Panc1 (cell line): ENCODE measurements around the gene WASF3. TPM values are rescaled to one million over a fixed set of nuclear protein-coding genes. Genes with fewer than 3 reads are reported as not detected.

Source experiments
- ATAC-seq: fragments of 200-7000 bp; cut with Tn5 transposase; 2 replicates; pipeline ENCODE4 v1.9.1; 2020; ENCODE audit warnings: mild to moderate bottlenecking, moderate library complexity
- BruUV-seq: library from RNA; stranded (reverse); fragments of 400-500 nt; replicated peaks from 2 replicates; lab custom pipeline; 2021; lab: Mats Ljungman, UMichigan
- CTCF ChIA-PET: fragments of 300-600 bp; sonication (Branson Sonifier 250); formaldehyde crosslinking; loops from one replicate; lab custom pipeline; 2022; ENCODE audit warnings: antibody characterized with exemption; lab: Charles Lee
- POLR2A ChIA-PET: fragments of 300-600 bp; sonication (Branson Sonifier 250); formaldehyde crosslinking; loops from one replicate; lab custom pipeline; 2022; ENCODE audit warnings: antibody characterized with exemption; lab: Charles Lee
- DNase-seq: peaks from one replicate; pipeline ENCODE4 v3.0.0-alpha.2; 2010; ENCODE audit warnings: low read depth, low spot score
- H3K27ac ChIP-seq: 2 replicates; pipeline ENCODE4 v1.5.1; 2011; ENCODE audit warnings: mild to moderate bottlenecking, low read length, inconsistent platforms
- H3K27me3 ChIP-seq: fragments of 200-500 bp; sonication (Bioruptor generic); 2 replicates; pipeline ENCODE4 v1.6.0; 2014; ENCODE audit warnings: low read length, inconsistent platforms; ENCODE audit not compliant: control insufficient read depth, insufficient read depth
- H3K36me3 ChIP-seq: fragments of 200-500 bp; sonication (Bioruptor generic); 2 replicates; pipeline ENCODE4 v1.5.1; 2014; ENCODE audit warnings: inconsistent platforms, mild to moderate bottlenecking, low read length, moderate library complexity; ENCODE audit not compliant: control insufficient read depth, insufficient read depth
- H3K4me1 ChIP-seq: 2 replicates; pipeline ENCODE4 v1.5.1; 2011; ENCODE audit warnings: inconsistent platforms, mild to moderate bottlenecking, low read length, moderate library complexity; ENCODE audit not compliant: control insufficient read depth, insufficient read depth
- H3K4me3 ChIP-seq, 2 experiments: 2 replicates each; pipeline ENCODE4 v1.5.1; 2011 to 2012; ENCODE audit warnings: low read depth in 2 of 2, low read length in 2 of 2, mild to moderate bottlenecking in 2 of 2, inconsistent platforms in 1 of 2, moderate library complexity in 1 of 2
- H3K9me3 ChIP-seq: fragments of 200-500 bp; sonication (Bioruptor generic); 2 replicates; pipeline ENCODE4 v1.5.1; 2014; ENCODE audit warnings: low read depth, mild to moderate bottlenecking, inconsistent platforms, low read length, moderate library complexity; ENCODE audit not compliant: control insufficient read depth, insufficient read depth
- POLR2AphosphoS5 ChIP-seq: IDR thresholded peaks from 2 replicates; pipeline ENCODE4 v1.6.1; 2012; ENCODE audit warnings: mild to moderate bottlenecking, low read depth, low read length, moderate library complexity
- SIN3A ChIP-seq: IDR thresholded peaks from 2 replicates; pipeline ENCODE4 v1.6.1; 2012; ENCODE audit warnings: low read depth, mild to moderate bottlenecking, low read length, moderate library complexity, borderline replicate concordance; ENCODE audit not compliant: insufficient read depth
- TCF7L2 ChIP-seq: IDR thresholded peaks from 2 replicates; pipeline ENCODE4 v1.6.1; 2011; ENCODE audit warnings: mild to moderate bottlenecking, low read depth, low read length, inconsistent platforms
- in situ Hi-C: cut with HindIII; loops from 2 replicates; pipeline ENCODE4 v1.10.0; 2016; ENCODE audit warnings: low sequenced_read_pairs, low pct_unique_long_range_greater_than_20kb
- intact Hi-C: fragments of 100-400 bp; cut with micrococcal nuclease; formaldehyde crosslinking; loops from one replicate; pipeline ENCODE4 v1.10.0; 2022; ENCODE audit not compliant: unreplicated experiment
- total RNA-seq: library from RNA; stranded (reverse); gene quantifications from one replicate; pipeline ENCODE4 v1.2.1, GENCODE V29; 2021; ENCODE audit not compliant: unreplicated experiment
- TF ChIP-seq, protein P1 (sequence below), 2 experiments: IDR thresholded peaks; 2 replicates each; pipeline ENCODE4 v1.6.1; 2011 to 2012; ENCODE audit warnings: low read depth in 2 of 2, control low read depth in 1 of 2, low read length in 1 of 2, mild to moderate bottlenecking in 1 of 2, moderate library complexity in 1 of 2; ENCODE audit not compliant: insufficient read depth in 1 of 2
- TF ChIP-seq, protein P2 (sequence below): fragments of 450-650 bp; IDR thresholded peaks from 2 replicates; pipeline ENCODE4 v1.5.1; 2017; ENCODE audit warnings: mild to moderate bottlenecking

WASF3 gene
- total RNA-seq, 1 experiment from 2014 or later, result 20.2 TPM

DNA sequence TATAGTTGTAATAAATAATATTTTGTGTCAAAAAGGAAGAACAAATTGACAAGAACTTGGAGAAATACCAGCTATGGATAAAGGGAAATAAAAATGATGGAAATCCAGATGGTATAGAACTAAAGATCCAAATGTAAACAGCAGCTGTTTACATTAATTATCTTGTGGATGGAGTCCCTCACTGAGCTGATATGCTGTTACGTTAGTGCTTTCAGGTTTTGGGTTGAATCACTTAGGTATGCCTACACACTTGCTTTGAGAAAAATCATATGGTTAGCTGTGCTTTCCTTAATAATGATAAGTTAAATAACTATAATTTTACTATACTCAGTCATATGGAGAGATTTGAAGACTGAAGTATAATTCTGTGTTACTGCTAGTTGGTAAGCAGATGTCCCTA, 27.7 kb downstream of the WASF3 start:
- H3K36me3 ChIP-seq, result no peaks in the 10 kb centered on the region
- no TSS peak for BruUV-seq
- TF ChIP-seq, protein P1, sequence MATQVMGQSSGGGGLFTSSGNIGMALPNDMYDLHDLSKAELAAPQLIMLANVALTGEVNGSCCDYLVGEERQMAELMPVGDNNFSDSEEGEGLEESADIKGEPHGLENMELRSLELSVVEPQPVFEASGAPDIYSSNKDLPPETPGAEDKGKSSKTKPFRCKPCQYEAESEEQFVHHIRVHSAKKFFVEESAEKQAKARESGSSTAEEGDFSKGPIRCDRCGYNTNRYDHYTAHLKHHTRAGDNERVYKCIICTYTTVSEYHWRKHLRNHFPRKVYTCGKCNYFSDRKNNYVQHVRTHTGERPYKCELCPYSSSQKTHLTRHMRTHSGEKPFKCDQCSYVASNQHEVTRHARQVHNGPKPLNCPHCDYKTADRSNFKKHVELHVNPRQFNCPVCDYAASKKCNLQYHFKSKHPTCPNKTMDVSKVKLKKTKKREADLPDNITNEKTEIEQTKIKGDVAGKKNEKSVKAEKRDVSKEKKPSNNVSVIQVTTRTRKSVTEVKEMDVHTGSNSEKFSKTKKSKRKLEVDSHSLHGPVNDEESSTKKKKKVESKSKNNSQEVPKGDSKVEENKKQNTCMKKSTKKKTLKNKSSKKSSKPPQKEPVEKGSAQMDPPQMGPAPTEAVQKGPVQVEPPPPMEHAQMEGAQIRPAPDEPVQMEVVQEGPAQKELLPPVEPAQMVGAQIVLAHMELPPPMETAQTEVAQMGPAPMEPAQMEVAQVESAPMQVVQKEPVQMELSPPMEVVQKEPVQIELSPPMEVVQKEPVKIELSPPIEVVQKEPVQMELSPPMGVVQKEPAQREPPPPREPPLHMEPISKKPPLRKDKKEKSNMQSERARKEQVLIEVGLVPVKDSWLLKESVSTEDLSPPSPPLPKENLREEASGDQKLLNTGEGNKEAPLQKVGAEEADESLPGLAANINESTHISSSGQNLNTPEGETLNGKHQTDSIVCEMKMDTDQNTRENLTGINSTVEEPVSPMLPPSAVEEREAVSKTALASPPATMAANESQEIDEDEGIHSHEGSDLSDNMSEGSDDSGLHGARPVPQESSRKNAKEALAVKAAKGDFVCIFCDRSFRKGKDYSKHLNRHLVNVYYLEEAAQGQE (IDR thresholded peaks at IDR 0.05; ENCODE audit: insufficient read depth in 1 of 2, low read depth in 2 of 2, low read length in 1 of 2), result no peak
- TF ChIP-seq SIN3A, result no peak
- TF ChIP-seq, protein P2, sequence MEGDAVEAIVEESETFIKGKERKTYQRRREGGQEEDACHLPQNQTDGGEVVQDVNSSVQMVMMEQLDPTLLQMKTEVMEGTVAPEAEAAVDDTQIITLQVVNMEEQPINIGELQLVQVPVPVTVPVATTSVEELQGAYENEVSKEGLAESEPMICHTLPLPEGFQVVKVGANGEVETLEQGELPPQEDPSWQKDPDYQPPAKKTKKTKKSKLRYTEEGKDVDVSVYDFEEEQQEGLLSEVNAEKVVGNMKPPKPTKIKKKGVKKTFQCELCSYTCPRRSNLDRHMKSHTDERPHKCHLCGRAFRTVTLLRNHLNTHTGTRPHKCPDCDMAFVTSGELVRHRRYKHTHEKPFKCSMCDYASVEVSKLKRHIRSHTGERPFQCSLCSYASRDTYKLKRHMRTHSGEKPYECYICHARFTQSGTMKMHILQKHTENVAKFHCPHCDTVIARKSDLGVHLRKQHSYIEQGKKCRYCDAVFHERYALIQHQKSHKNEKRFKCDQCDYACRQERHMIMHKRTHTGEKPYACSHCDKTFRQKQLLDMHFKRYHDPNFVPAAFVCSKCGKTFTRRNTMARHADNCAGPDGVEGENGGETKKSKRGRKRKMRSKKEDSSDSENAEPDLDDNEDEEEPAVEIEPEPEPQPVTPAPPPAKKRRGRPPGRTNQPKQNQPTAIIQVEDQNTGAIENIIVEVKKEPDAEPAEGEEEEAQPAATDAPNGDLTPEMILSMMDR, result no peak
- no peak for TF ChIP-seq TCF7L2
- no peak for TF ChIP-seq POLR2AphosphoS5
- no peak overlapping the region for H3K27ac ChIP-seq
- in situ Hi-C loops, result no loop called here
- H3K4me1 ChIP-seq, result peaks cover 14% of the 10 kb centered on the region
- ChIA-PET POLR2A (no interaction called here), CTCF (no interaction called here)
- ATAC-seq (no peak), DNase-seq (no peak)
- no peak overlapping the region for H3K4me3 ChIP-seq
- H3K9me3 ChIP-seq, result no peaks in the 10 kb centered on the region
- no peaks in the 10 kb centered on the region for H3K27me3 ChIP-seq
- intact Hi-C loops, result no loop called here

DNA sequence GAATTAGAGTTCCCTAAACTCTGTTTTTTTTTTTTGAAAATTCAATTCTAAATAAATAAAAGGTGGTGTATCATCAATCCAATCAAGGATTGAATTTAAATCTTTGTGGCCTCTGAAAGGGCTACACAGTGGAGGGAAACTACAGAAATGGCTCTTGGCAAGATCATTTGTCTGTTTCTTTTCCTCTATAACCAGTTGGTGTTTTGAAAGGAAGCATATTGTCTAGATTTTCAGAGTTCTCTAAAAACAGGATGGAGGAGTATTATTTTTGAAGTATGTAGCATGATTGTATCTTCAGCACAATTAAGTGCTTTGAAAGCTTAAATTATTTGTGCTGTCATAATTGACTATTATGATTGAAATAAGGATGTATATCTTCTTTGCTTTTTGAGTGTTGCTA, 29.8 kb downstream of the WASF3 start:
- CTCF ChIA-PET, result no interaction called here
- in situ Hi-C loops (no loop called here), intact Hi-C loops (no loop called here)
- TF ChIP-seq TCF7L2, result no peak
- TF ChIP-seq SIN3A, result no peak
- no TSS peak for BruUV-seq
- Histone ChIP-seq H3K27ac (no peak overlapping the region), H3K36me3 (no peaks in the 10 kb centered on the region), H3K4me3 (no peak overlapping the region), H3K9me3 (no peaks in the 10 kb centered on the region), H3K27me3 (no peaks in the 10 kb centered on the region), H3K4me1 (peaks cover 14% of the 10 kb centered on the region)
- ATAC-seq (no peak), DNase-seq (no peak)
- POLR2A ChIA-PET, result no interaction called here

DNA sequence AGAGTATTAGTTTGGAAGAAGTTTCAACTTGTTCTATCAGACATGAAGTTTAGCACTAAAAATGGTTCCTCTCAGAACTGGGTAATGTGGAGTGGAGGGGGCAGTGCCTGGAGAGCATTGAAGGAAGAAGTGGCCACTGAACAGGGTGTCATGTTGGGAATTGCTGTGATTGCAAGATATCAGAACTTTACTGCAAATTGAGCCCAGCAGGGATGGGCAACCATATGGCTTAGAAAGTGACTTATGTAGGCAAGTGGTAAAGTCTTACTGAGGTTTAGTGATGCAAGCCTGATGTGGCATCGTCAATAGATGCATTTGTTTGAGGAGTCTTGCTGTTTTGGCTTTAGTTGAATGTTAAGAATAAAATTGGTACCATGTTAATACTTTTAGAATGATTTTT, 31.7 kb downstream of the WASF3 start:
- ChIA-PET POLR2A (no interaction called here), CTCF (no interaction called here)
- ATAC-seq (no peak), DNase-seq (no peak)
- H3K4me1 ChIP-seq, result peaks cover 6% of the 10 kb centered on the region
- BruUV-seq, result no TSS peak
- H3K27ac ChIP-seq, result no peak overlapping the region
- no peaks in the 10 kb centered on the region for H3K36me3 ChIP-seq
- TF ChIP-seq, protein P2, result no peak
- TF ChIP-seq POLR2AphosphoS5 (no peak), TCF7L2 (no peak), SIN3A (no peak)
- TF ChIP-seq, protein P1 (IDR thresholded peaks at IDR 0.05; ENCODE audit: insufficient read depth in 1 of 2, low read depth in 2 of 2, low read length in 1 of 2), result no peak
- no peaks in the 10 kb centered on the region for H3K9me3 ChIP-seq
- intact Hi-C loops, result no loop called here
- H3K27me3 ChIP-seq, result no peaks in the 10 kb centered on the region
- no peak overlapping the region for H3K4me3 ChIP-seq
- in situ Hi-C loops, result no loop called here
